ENCODE measurements around the gene GPR137.

DNA sequence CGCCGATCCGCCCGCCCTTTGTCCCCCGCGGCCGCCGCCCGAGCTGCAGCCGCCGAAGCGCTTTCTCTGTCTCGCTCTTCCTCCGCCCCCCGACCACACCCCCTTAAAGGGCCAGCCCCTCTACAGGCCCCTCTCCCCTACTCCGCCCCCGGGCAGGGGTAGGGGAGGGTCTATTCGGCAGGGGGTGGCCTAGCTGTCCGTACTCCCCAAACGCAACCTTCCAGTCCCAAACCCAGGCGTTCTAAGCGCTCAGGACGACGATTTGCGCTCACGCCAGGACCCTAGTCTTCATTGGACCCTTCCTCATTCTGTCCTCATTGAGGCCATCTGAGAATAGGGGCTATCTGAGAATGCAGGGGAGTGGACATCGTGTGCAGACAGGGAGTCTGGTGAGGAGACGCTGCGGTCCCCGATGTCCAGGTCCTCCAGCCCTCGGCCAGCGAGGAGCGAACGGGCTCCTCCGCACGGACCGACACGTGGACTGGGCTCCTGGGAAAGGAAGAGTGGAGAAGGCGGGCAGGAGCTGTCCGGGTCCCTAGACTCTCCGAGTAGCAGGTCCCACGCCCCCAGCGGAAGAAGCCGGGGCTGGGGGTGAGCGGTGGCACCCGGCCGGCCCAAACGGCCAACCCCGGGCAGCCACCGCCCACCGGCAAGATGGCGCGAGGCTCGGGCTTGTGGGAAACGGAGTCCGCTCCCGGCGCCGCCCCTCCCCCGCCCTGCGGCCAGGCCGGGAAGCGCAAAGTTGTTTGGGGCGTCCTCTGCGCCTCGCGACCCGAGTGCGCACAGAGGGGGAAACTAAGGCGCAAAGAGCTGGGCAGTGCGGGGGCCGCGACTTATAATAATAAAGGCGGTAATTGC lies 38.5 kb upstream of the GPR137 start, which contains the start of gene PPP1R14B:
- no peak for TF ChIP-seq EZH2phosphoT487 (IDR thresholded peaks at IDR 0.05; ENCODE audit: borderline replicate concordance, low read depth, low read length)
- TF ChIP-seq, protein P1, sequence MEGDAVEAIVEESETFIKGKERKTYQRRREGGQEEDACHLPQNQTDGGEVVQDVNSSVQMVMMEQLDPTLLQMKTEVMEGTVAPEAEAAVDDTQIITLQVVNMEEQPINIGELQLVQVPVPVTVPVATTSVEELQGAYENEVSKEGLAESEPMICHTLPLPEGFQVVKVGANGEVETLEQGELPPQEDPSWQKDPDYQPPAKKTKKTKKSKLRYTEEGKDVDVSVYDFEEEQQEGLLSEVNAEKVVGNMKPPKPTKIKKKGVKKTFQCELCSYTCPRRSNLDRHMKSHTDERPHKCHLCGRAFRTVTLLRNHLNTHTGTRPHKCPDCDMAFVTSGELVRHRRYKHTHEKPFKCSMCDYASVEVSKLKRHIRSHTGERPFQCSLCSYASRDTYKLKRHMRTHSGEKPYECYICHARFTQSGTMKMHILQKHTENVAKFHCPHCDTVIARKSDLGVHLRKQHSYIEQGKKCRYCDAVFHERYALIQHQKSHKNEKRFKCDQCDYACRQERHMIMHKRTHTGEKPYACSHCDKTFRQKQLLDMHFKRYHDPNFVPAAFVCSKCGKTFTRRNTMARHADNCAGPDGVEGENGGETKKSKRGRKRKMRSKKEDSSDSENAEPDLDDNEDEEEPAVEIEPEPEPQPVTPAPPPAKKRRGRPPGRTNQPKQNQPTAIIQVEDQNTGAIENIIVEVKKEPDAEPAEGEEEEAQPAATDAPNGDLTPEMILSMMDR (conservative IDR thresholded peaks at IDR 0.05; ENCODE audit: low read length): no peak

All from OCI-LY7 (cell line).